H9 (cell line): Measurements from ENCODE around the gene SP140L. TPM values are rescaled to one million over a fixed set of nuclear protein-coding genes. Genes with fewer than 3 reads are reported as not detected.

Source experiments
- DNase-seq: peaks from one replicate; pipeline ENCODE4 v3.0.0-alpha.2; 2017
- H2AFZ ChIP-seq: one replicate; pipeline ENCODE4 v1.6.1; 2013; ENCODE audit warnings: mild to moderate bottlenecking, low read length, control low read depth, moderate library complexity
- H2AK5ac ChIP-seq: 2 replicates; pipeline ENCODE4 v1.6.1; 2013; ENCODE audit warnings: low read length, control low read depth, mixed read lengths; ENCODE audit not compliant: insufficient read length
- H2BK120ac ChIP-seq: one replicate; pipeline ENCODE4 v1.6.1; 2013; ENCODE audit warnings: low read depth, mild to moderate bottlenecking, low read length, control low read depth, inconsistent platforms; ENCODE audit not compliant: poor library complexity, severe bottlenecking
- H2BK12ac ChIP-seq: 2 replicates; pipeline ENCODE4 v1.6.1; 2013; ENCODE audit warnings: low read length, control low read depth, mixed read lengths, low read depth; ENCODE audit not compliant: insufficient read length
- H2BK15ac ChIP-seq: 2 replicates; pipeline ENCODE4 v1.6.1; 2013; ENCODE audit warnings: low read depth, low read length, control low read depth
- H2BK20ac ChIP-seq: one replicate; pipeline ENCODE4 v1.6.1; 2013; ENCODE audit warnings: low read depth, mild to moderate bottlenecking, low read length, control low read depth, inconsistent platforms; ENCODE audit not compliant: poor library complexity, severe bottlenecking
- H2BK5ac ChIP-seq: 2 replicates; pipeline ENCODE4 v1.6.1; 2013; ENCODE audit warnings: low read length, control low read depth, mixed read lengths; ENCODE audit not compliant: insufficient read length
- H3K14ac ChIP-seq: 2 replicates; pipeline ENCODE4 v1.6.1; 2013; ENCODE audit warnings: low read length, control low read depth; ENCODE audit not compliant: insufficient read depth
- H3K18ac ChIP-seq: 2 replicates; pipeline ENCODE4 v1.6.1; 2013; ENCODE audit warnings: low read depth, mild to moderate bottlenecking, mixed read lengths, low read length, control low read depth; ENCODE audit not compliant: insufficient read length
- H3K23ac ChIP-seq: 2 replicates; pipeline ENCODE4 v1.6.1; 2013; ENCODE audit warnings: low read length, control low read depth, mixed read lengths, low read depth; ENCODE audit not compliant: insufficient read length
- H3K23me2 ChIP-seq: 2 replicates; pipeline ENCODE4 v1.6.1; 2013; ENCODE audit warnings: low read depth, mild to moderate bottlenecking, mixed read lengths, low read length, control low read depth; ENCODE audit not compliant: insufficient read length, poor library complexity, severe bottlenecking
- H3K27ac ChIP-seq: 2 replicates; pipeline ENCODE4 v1.5.1; 2013; ENCODE audit warnings: low read length, control low read depth, mixed read lengths, low read depth; ENCODE audit not compliant: insufficient read length
- H3K27me3 ChIP-seq: 2 replicates; pipeline ENCODE4 v1.6.1; 2013; ENCODE audit warnings: low read length, control low read depth, inconsistent platforms; ENCODE audit not compliant: insufficient read depth
- H3K4ac ChIP-seq: 2 replicates; pipeline ENCODE4 v1.6.1; 2013; ENCODE audit warnings: low read depth, mild to moderate bottlenecking, control low read depth, inconsistent platforms, low read length, moderate library complexity
- H3K4me1 ChIP-seq: 2 replicates; pipeline ENCODE4 v1.6.1; 2013; ENCODE audit warnings: low read length, control low read depth, inconsistent platforms; ENCODE audit not compliant: insufficient read depth
- H3K4me2 ChIP-seq: 2 replicates; pipeline ENCODE4 v1.6.1; 2013; ENCODE audit warnings: low read length, control low read depth, mixed read lengths; ENCODE audit not compliant: insufficient read length, insufficient read depth
- H3K56ac ChIP-seq: 2 replicates; pipeline ENCODE4 v1.6.1; 2013; ENCODE audit warnings: low read depth, mild to moderate bottlenecking, mixed read lengths, low read length, control low read depth; ENCODE audit not compliant: insufficient read length
- H3K79me1 ChIP-seq: 2 replicates; pipeline ENCODE4 v1.6.1; 2013; ENCODE audit warnings: low read depth, mild to moderate bottlenecking, moderate library complexity, low read length, control low read depth, inconsistent platforms; ENCODE audit not compliant: insufficient read depth, poor library complexity, severe bottlenecking
- H3K79me2 ChIP-seq: 2 replicates; pipeline ENCODE4 v1.6.1; 2013; ENCODE audit warnings: low read length, control low read depth, inconsistent platforms; ENCODE audit not compliant: insufficient read depth
- H3K9ac ChIP-seq: 2 replicates; pipeline ENCODE4 v1.6.1; 2013; ENCODE audit warnings: low read length, control low read depth, mixed read lengths; ENCODE audit not compliant: insufficient read length; ENCODE audit errors: extremely low read depth
- H3K9me3 ChIP-seq: one replicate; pipeline ENCODE4 v1.6.1; 2013; ENCODE audit warnings: low read depth, low read length, inconsistent platforms; ENCODE audit not compliant: control insufficient read depth
- H3T11ph ChIP-seq: one replicate; pipeline ENCODE4 v1.6.1; 2013; ENCODE audit warnings: mild to moderate bottlenecking, low read length, control low read depth, inconsistent platforms
- H4K20me1 ChIP-seq: one replicate; pipeline ENCODE4 v1.6.1; 2013; ENCODE audit not compliant: control insufficient read depth, insufficient read length, insufficient read depth
- H4K5ac ChIP-seq: 2 replicates; pipeline ENCODE4 v1.6.1; 2013; ENCODE audit warnings: low read depth, mild to moderate bottlenecking, mixed read lengths, low read length, control low read depth; ENCODE audit not compliant: insufficient read length
- H4K8ac ChIP-seq: replicated peaks from 2 replicates; pipeline ENCODE4 v1.6.1; 2013; ENCODE audit warnings: low read length, control low read depth, mixed read lengths, low read depth; ENCODE audit not compliant: insufficient read length
- H4K91ac ChIP-seq: 2 replicates; pipeline ENCODE4 v1.6.1; 2013; ENCODE audit warnings: low read depth, mild to moderate bottlenecking, moderate library complexity, mixed read lengths, low read length, control low read depth; ENCODE audit not compliant: insufficient read length
- H3K27ac Mint-ChIP-seq, 3 experiments: 2 replicates in 2 of 3; 3 replicates in 1 of 3; pipeline ENCODE4 v1.8.0; 2020 to 2021; ENCODE audit warnings: mixed read lengths in 3 of 3, mild to moderate bottlenecking in 1 of 3, moderate library complexity in 1 of 3
- H3K27me3 Mint-ChIP-seq: 2 replicates; pipeline ENCODE4 v1.8.0; 2021; ENCODE audit warnings: low read depth, mild to moderate bottlenecking, moderate library complexity, mixed read lengths
- H3K36me3 Mint-ChIP-seq, 3 experiments: 2 replicates in 2 of 3; 3 replicates in 1 of 3; pipeline ENCODE4 v1.8.0; 2020 to 2021; ENCODE audit warnings: low read depth in 3 of 3, mixed read lengths in 3 of 3; ENCODE audit not compliant: insufficient read depth in 1 of 3
- H3K4me1 Mint-ChIP-seq, 2 experiments: 2 replicates each; pipeline ENCODE4 v1.8.0; 2020; ENCODE audit warnings: mixed read lengths in 2 of 2
- H3K4me3 Mint-ChIP-seq, 2 experiments: 2 replicates in 1 of 2; 3 replicates in 1 of 2; pipeline ENCODE4 v1.8.0; 2020 to 2021; ENCODE audit warnings: mild to moderate bottlenecking in 2 of 2, mixed read lengths in 2 of 2, moderate library complexity in 1 of 2
- H3K9me3 Mint-ChIP-seq, 2 experiments: 2 replicates in 1 of 2; 3 replicates in 1 of 2; pipeline ENCODE4 v1.8.0; 2020; ENCODE audit warnings: mild to moderate bottlenecking in 2 of 2, mixed read lengths in 2 of 2, moderate library complexity in 1 of 2
- WGBS: extraction: QIAGEN DNeasy Blood & Tissue Kit; methylation state at CpG from one replicate; pipeline ENCODE4 v1.1.7; 2013; ENCODE audit warnings: missing lambda C conversion rate, low lambda C conversion rate, mixed read lengths; ENCODE audit not compliant: insufficient read length; ENCODE audit errors: extremely low coverage; 5-methylcytosine and 5-hydroxymethylcytosine counted together
- total RNA-seq: library from RNA; stranded (reverse); gene quantifications from 2 replicates; pipeline ENCODE4 v1.2.1, GENCODE V29; 2021
- TF ChIP-seq, protein P1 (sequence below): fragments of 200-600 bp; sonication (generic); conservative IDR thresholded peaks from 3 replicates; pipeline ENCODE4 v1.8.0; 2021; ENCODE audit warnings: antibody characterized with exemption, mild to moderate bottlenecking

Gene SP140L
- total RNA-seq, 1 experiment from 2014 or later, result 1.3 TPM

DNA sequence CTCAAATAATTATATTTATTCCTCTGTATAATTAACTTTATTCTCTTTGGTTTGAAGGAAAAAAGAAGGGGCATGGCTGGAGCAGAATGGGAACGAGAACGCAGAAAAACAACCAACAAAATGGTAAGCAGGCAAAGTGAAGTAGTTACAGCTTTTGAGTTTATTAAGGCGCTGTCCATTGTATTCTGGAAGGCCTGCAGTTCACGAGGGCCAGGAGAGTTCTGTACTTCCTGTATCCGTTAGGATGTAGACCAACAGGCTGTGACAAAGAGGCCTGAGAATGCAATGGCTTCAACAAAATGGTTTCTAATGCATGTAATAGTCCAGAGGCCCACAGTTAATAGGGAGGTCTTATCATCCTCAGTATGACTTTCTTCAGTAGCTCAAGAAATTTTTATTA, 56.5 kb downstream of the SP140L start:
- no peaks in the 10 kb centered on the region for H3K79me2 ChIP-seq
- H3K23me2 ChIP-seq, result no peaks in the 10 kb centered on the region
- Mint-ChIP-seq H3K4me3 (no peak overlapping the region), H3K4me1 (no peaks in the 10 kb centered on the region), H3K9me3 (no peaks in the 10 kb centered on the region), H3K36me3 (no peaks in the 10 kb centered on the region; a peak in 1 of 7 replicates), H3K27me3 (no peaks in the 10 kb centered on the region; the same call in 1 of the 2 replicates), H3K27ac (no peak overlapping the region)
- no peak overlapping the region for H3K56ac ChIP-seq
- H3K14ac ChIP-seq, result no peak overlapping the region
- H3K4me2 ChIP-seq, result no peak overlapping the region
- no peak overlapping the region for H4K91ac ChIP-seq
- no peak overlapping the region for H4K5ac ChIP-seq
- no peak overlapping the region for H3K18ac ChIP-seq
- H2BK120ac ChIP-seq, result no peak overlapping the region
- TF ChIP-seq, protein P1, sequence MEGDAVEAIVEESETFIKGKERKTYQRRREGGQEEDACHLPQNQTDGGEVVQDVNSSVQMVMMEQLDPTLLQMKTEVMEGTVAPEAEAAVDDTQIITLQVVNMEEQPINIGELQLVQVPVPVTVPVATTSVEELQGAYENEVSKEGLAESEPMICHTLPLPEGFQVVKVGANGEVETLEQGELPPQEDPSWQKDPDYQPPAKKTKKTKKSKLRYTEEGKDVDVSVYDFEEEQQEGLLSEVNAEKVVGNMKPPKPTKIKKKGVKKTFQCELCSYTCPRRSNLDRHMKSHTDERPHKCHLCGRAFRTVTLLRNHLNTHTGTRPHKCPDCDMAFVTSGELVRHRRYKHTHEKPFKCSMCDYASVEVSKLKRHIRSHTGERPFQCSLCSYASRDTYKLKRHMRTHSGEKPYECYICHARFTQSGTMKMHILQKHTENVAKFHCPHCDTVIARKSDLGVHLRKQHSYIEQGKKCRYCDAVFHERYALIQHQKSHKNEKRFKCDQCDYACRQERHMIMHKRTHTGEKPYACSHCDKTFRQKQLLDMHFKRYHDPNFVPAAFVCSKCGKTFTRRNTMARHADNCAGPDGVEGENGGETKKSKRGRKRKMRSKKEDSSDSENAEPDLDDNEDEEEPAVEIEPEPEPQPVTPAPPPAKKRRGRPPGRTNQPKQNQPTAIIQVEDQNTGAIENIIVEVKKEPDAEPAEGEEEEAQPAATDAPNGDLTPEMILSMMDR, result no peak
- H2BK20ac ChIP-seq, result no peak overlapping the region
- WGBS, result no CpG with 5 or more reads among the region's 5 CpGs
- H3T11ph ChIP-seq, result no peak overlapping the region
- H2BK5ac ChIP-seq, result no peak overlapping the region
- H3K9me3 ChIP-seq, result no peaks in the 10 kb centered on the region
- DNase-seq, result no peak
- no peak overlapping the region for H3K23ac ChIP-seq
- no peak overlapping the region for H2BK12ac ChIP-seq
- H3K27me3 ChIP-seq, result no peaks in the 10 kb centered on the region
- no peak overlapping the region for H3K9ac ChIP-seq
- no peak overlapping the region for H3K4ac ChIP-seq
- H2BK15ac ChIP-seq, result no peak overlapping the region
- no peak overlapping the region for H4K8ac ChIP-seq
- H3K27ac ChIP-seq, result no peak overlapping the region
- H3K4me1 ChIP-seq, result no peaks in the 10 kb centered on the region
- no peak overlapping the region for H2AK5ac ChIP-seq
- no peak overlapping the region for H2AFZ ChIP-seq
- H3K79me1 ChIP-seq, result no peaks in the 10 kb centered on the region
- H4K20me1 ChIP-seq, result no peaks in the 10 kb centered on the region
